ENCODE results near the gene SLC5A11. TPM values are rescaled to one million over a fixed set of nuclear protein-coding genes. Genes with fewer than 3 reads are reported as not detected.

SLC5A11 gene
- total and polyA plus RNA-seq, 2 of the 13 experiments (the other 11 are each of a cell fraction or from before 2014, with no cell fraction given), result 1.2 to 3.3 TPM

DNA sequence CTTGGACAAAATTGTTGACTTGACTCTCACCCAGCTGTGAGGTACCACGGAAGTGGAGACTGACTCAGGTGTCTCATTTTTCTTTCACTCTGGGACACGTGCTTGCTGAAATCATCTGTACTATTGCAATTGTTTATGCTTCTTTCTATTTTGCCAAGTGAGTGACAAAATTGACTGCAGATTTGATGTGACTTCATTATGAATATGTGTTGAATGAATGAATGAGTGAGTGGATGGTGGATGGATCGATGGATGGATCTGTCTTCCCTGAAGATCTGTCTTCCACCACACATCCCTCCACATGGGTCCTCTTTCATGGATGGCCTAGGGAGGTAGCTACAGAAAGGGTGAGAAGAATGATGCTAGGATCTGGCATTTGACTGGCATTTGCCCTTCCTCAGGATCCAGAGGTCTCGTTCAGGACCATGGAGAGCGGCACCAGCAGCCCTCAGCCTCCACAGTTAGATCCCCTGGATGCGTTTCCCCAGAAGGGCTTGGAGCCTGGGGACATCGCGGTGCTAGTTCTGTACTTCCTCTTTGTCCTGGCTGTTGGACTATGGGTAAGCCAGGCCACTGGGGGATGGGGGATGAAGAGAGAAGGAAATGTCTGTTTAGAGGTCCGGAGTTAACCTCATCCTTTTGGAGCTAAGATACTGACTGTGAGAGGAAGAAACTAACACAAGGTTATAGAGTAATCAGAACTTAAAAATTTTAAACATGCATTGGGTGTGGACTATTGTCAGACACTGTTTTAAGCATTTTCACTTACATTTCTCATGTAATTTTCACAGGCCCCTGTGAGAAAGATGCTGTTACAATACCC is 12.7 kb downstream of the SLC5A11 start (continued):
- TF ChIP-seq USF2 (IDR thresholded peaks at IDR 0.05; ENCODE audit: low read depth, low read length), result no peak
- no peak for TF ChIP-seq USF2 (CRISPR knock-in tag; IDR thresholded peaks at IDR 0.05; ENCODE audit: borderline replicate concordance)
- peak; percentile 95 for TF ChIP-seq ZNF335 (CRISPR knock-in tag; IDR thresholded peaks at IDR 0.05)
- TF ChIP-seq KLF15 (CRISPR knock-in tag; IDR thresholded peaks at IDR 0.05; ENCODE audit: borderline replicate concordance), result 0 out of 2 replicates have a peak, but pooled peaks have one; percentile 70
- TF ChIP-seq ZNF773 (CRISPR knock-in tag; IDR thresholded peaks at IDR 0.05; ENCODE audit: borderline replicate concordance), result peak; percentile 93; the same call in 1 of the 2 replicates
- no peak for TF ChIP-seq DMAP1 (CRISPR knock-in tag; IDR thresholded peaks at IDR 0.05)
- TF ChIP-seq PHF20 (CRISPR knock-in tag; IDR thresholded peaks at IDR 0.05), result peak; percentile 67; the same call in 1 of the 2 replicates
- peak; percentile 65 for TF ChIP-seq PATZ1 (CRISPR knock-in tag; IDR thresholded peaks at IDR 0.05)
- TF ChIP-seq MIER2 (CRISPR knock-in tag; IDR thresholded peaks at IDR 0.05), result peak; percentile 99
- TF ChIP-seq, protein P1, sequence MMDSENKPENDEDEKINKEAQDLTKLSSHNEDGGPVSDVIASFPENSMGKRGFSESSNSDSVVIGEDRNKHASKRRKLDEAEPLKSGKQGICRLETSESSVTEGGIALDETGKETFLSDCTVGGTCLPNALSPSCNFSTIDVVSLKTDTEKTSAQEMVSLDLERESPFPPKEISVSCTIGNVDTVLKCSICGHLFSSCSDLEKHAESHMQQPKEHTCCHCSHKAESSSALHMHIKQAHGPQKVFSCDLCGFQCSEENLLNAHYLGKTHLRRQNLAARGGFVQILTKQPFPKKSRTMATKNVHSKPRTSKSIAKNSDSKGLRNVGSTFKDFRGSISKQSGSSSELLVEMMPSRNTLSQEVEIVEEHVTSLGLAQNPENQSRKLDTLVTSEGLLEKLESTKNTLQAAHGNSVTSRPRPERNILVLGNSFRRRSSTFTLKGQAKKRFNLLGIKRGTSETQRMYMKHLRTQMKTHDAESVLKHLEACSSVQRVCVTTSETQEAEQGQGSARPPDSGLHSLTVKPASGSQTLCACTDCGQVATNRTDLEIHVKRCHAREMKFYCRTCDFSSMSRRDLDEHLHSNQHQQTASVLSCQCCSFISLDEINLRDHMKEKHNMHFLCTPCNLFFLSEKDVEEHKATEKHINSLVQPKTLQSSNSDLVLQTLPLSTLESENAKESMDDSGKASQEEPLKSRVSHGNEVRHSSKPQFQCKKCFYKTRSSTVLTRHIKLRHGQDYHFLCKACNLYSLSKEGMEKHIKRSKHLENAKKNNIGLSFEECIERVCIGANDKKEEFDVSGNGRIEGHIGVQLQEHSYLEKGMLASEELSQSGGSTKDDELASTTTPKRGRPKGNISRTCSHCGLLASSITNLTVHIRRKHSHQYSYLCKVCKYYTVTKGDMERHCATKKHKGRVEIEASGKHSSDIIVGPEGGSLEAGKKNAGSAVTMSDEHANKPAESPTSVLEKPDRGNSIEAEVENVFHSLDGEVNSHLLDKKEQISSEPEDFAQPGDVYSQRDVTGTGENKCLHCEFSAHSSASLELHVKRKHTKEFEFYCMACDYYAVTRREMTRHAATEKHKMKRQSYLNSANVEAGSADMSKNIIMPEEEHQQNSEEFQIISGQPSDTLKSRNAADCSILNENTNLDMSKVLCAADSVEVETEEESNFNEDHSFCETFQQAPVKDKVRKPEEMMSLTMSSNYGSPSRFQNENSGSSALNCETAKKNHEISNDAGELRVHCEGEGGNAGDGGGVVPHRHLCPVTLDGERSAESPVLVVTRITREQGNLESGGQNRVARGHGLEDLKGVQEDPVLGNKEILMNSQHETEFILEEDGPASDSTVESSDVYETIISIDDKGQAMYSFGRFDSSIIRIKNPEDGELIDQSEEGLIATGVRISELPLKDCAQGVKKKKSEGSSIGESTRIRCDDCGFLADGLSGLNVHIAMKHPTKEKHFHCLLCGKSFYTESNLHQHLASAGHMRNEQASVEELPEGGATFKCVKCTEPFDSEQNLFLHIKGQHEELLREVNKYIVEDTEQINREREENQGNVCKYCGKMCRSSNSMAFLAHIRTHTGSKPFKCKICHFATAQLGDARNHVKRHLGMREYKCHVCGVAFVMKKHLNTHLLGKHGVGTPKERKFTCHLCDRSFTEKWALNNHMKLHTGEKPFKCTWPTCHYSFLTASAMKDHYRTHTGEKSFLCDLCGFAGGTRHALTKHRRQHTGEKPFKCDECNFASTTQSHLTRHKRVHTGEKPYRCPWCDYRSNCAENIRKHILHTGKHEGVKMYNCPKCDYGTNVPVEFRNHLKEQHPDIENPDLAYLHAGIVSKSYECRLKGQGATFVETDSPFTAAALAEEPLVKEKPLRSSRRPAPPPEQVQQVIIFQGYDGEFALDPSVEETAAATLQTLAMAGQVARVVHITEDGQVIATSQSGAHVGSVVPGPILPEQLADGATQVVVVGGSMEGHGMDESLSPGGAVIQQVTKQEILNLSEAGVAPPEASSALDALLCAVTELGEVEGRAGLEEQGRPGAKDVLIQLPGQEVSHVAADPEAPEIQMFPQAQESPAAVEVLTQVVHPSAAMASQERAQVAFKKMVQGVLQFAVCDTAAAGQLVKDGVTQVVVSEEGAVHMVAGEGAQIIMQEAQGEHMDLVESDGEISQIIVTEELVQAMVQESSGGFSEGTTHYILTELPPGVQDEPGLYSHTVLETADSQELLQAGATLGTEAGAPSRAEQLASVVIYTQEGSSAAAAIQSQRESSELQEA (CRISPR knock-in tag; IDR thresholded peaks at IDR 0.05; ENCODE audit: not compliant biosample characterization), result peak; percentile 67
- 0 out of 4 replicates have a peak, but pooled peaks of 1 of the 2 experiments have one; percentile 19 for TF ChIP-seq NR2F1 (CRISPR knock-in tag; IDR thresholded peaks at IDR 0.05)
- TF ChIP-seq CREB1 (IDR thresholded peaks at IDR 0.05), result no peak
- TF ChIP-seq CREB1 (CRISPR knock-in tag; IDR thresholded peaks at IDR 0.05), result no peak
- TF ChIP-seq PCBP1 (IDR thresholded peaks at IDR 0.05; ENCODE audit: borderline replicate concordance, low read depth, low read length), result no peak
- peak; percentile 94 for TF ChIP-seq CCDC6 (CRISPR knock-in tag; IDR thresholded peaks at IDR 0.05)
- peak; percentile 88; the same call in 1 of the 2 replicates for TF ChIP-seq ZFP41 (CRISPR knock-in tag; IDR thresholded peaks at IDR 0.05; ENCODE audit: borderline replicate concordance)
- TF ChIP-seq ZNF790 (CRISPR knock-in tag; IDR thresholded peaks at IDR 0.05; ENCODE audit: borderline replicate concordance), result no peak; the same call in 1 of the 2 replicates

Measured in HepG2 (cell line).